Left cardiac atrium (tissue), 4 donors: ENCODE data around the gene LARGE1. TPM values are rescaled to one million over a fixed set of nuclear protein-coding genes. Genes with fewer than 3 reads are reported as not detected.

Experiments
- ATAC-seq, 2 donors: fragments of 200-7000 bp; cut with Tn5 transposase; one replicate each; pipeline ENCODE4 v1.9.1; 2020; ENCODE audit warnings: mild to moderate bottlenecking in 2 of 2, moderate library complexity in 2 of 2
- DNase-seq: peaks from one replicate; pipeline ENCODE4 v3.0.0-alpha.2; 2020
- intact Hi-C, 2 donors: fragments of 100-400 bp; cut with DNase I; formaldehyde crosslinking; loops; one replicate each; pipeline versions ENCODE4 v1.14.1 to v1.15.1; 2022 to 2023
- long read RNA-seq: library from polyadenylated mRNA; unstranded; transcript quantifications from one replicate; pipeline ENCODE4 v2.0.0, GENCODE V29; 2021
- total RNA-seq, 2 donors: library from RNA; stranded (reverse); fragmentation: NEBNext Ultra II Directional; extraction: Animal tissue kit (Norgen Biotek cat#: 25700); gene quantifications; one replicate each; pipeline ENCODE4 v1.2.1, GENCODE V29; 2021
- donor health status: DM: no; HTN: yes; CAD: no.
- donor health status: DM: no; HTN: yes; CAD: no; lungs with severe emphysema.
- donor health status: DM: yes; HTN: yes; CAD: no.
- donor health status: Dilated cardiomyopathy.

Gene LARGE1
- 100 to 1,000 TPM in 1 of 2 donors, 10 to 100 TPM in 1; 66.5 to 103 TPM for total RNA-seq
- long read RNA-seq, full-length matches to known transcripts = 4 of 111 reads
- long read RNA-seq, partial matches to known transcripts = 95 of 111 reads
- long read RNA-seq, other reads (novel, unspliced or antisense) = 12 of 111 reads

DNA sequence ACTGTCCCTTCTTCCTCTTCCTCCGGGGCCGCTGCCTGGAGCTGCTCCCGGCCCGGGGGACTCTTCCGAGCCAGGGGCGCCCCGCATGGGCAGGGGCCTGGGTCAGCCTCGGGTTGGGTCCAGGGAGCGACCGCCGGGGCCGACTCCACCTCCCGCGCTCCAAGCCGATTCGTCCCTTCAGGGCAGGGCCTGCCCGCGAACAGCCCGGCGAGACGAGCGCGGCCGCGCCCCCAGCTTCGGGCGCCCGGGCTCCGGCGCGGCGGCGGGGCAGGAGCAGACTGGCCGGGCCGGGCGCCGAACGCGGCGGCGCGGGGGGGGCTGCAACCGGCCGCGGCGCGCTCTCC lies at the start of gene LARGE1:
LARGE1 (minus strand) TSS at position 280 of the 344 bp plus-strand sequence.
- ATAC-seq = peak; percentile 7 to 25
- intact Hi-C loops = loop anchor here in 1 of 2 donors (5.0 to 10.0 kb wide), 2 partner anchors 138 to 425 kb away; no protein-coding TSS in a partner anchor
- peak; percentile 59 for DNase-seq

DNA sequence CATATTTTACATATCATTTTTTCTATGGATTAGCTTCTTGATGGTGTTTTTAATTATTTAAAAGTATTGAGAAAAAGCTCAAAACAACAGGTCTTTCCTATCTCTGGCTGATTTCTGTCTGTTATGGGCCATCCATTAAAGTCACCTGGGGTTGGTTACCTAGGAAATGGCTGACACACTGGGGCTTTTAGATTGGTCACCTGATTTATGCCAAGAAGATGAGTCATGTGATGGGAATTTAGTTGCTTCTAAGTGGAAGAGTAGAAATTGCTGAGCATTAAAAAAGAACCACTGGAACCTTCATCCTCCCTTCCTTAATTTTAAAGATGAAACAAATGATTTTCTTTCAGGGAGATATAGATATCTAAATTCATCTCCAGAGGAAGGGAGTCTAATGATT lies 48.8 kb upstream of the LARGE1 start:
- DNase-seq (no peak), ATAC-seq (no peak)
- intact Hi-C loops = no loop called here

DNA sequence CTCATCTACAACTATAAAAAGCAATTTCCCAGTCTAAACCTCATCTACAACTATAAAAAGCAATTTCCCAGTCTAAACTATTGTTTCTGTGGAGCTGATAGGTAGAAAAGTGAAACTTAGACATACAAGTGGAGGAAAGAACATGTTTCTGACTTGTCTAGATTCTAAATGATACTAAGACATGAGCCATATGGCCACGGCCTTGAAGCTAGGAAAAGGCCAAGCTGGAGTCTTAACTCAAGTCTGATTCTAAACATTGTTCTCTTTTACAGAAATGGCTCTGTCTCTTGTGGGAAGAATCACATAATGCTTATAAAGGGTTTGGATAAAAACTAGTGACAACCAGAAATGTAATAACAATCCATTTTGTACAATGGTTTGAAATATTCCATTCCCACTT lies 43.8 kb upstream of the LARGE1 start:
- intact Hi-C loops = no loop called here
- no peak for ATAC-seq

DNA sequence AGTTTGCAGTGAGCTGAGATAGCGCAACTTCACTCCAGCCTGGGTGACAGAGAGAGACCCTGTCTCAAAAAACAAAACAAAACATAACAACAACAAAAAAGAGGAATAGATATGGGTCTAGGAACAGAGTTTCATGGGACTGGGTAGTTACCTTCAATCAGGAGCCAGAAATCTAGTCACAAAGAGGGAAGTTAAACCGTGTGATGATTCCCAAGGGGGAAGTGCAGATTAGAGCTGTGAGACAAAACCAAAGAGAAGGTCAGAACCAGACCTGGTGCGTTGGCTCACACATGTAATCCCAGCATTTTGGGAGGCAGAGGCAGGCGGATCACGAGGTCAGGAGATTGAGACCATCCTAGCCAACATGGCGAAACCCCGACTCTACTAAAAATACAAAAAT lies 42.1 kb upstream of the LARGE1 start:
- DNase-seq = no peak
- intact Hi-C loops = no loop called here
- ATAC-seq = no peak

More for the DNA sequence above, 43.8 kb upstream of the LARGE1 start:
- no peak for DNase-seq

DNA sequence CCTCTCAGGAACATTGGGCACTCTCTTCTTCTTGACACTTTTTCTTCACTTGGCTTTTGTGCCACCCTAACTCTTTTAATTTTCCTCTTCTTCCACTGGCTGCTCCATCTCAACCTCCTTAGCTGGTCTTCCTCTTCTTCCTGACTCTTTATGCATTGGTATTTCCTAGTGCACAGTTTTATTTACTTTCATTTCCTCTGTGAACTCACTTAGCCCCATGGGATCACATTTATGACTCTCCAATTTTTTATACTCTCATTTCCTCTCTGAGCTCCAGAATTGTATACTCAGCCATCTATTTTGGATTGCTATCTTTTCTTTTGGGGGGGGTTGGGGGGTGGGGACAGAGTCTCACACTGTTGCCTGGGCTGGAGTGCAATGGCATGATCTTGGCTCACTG lies 38.5 kb upstream of the LARGE1 start:
- no peak for DNase-seq
- intact Hi-C loops = no loop called here
- ATAC-seq = no peak

DNA sequence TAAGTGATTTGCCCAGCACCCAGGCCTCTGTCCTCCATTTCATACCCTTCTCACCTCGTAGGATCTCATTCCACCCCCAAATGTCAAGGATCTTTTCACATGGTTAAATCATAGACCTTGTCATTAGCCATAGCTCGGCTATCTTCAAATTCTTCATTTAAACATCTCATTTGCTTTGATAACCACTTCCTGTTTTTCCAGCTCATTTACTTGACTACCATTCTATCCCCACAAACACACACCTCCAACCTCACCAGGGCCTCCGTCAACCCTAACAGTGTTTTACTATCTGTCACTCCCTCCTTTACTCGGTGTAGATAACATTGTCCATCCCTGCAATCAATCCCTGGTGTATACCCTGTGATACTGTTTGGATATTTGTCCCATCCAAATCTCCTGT lies 36.8 kb upstream of the LARGE1 start:
- intact Hi-C loops = no loop called here
- ATAC-seq (no peak), DNase-seq (no peak)

DNA sequence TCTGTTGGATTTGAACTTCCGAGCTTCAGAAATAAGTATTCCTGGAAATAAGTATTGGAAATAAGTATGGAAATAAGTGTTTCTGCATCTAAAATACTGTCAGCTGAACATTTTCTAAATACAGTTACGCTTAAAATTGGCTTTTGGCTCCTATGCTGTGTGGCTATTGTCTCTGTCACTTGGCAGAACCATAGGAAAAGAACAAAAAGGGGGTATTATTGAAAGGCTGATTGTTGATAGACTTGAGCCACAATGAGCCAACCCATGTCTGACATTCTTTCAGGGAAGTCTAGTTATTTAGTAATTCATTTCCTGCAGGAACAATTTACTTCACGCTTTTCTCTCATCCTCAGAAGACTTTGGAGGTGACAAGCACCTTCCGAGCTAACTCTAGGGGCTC lies 32.5 kb upstream of the LARGE1 start:
- DNase-seq = no peak
- no peak for ATAC-seq
- intact Hi-C loops = no loop called here

DNA sequence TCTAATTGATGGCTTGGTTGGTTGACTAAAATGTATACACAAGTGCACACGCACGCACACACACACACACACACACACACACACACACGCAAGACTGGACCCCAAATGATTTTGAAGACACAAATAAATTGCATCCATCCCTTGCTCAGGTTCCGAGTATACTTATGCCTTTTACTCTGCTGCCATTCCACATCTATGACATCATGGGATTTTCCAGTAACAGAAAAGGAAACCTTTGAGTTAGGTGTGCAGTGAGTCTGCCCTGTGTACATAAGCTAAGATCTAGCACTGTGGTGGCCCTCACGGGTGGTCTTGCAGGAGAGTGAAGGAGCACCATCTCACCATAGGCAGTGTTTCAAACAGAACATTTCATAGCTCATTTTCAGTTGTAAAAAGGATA lies 20.5 kb upstream of the LARGE1 start:
- intact Hi-C loops = no loop called here
- DNase-seq = no peak
- ATAC-seq = no peak

DNA sequence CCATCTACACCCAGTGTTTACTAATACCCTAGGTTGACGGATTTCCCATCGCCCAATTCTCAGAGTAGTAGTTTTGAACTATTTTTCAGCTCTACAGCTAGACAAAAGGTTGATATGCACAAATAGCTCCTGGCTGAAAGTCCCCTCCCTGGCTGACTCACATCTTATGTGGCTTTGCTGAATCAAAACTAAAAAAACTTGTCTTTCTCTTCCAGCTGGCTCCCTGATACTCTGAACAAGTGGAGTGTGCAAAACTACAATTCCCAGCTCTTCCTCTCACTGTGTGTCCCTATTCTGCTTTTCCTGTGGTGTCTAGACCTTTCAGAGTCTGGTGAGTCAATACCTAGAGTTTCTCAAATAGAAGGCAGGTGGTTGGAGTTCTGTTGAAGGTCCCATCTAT lies 12.7 kb upstream of the LARGE1 start:
- intact Hi-C loops = no loop called here
- ATAC-seq = no peak
- no peak for DNase-seq

DNA sequence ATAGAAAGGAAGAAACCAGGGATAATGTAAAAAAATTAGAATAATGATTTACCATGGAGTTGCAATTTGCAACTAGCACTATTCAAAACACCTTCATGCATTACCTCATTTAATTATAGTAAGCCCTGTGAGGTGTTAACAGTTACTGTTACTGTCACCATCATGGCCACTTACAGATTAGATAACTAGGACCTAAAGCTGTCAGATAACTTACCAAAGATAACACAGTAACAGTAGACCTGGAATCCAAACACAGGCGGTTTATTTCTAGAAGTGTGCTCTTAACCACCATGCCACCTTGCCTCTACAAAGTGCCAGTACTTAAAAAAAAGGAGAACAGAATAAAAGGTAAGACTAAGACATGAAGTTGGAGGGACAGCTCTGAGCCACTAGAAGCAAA lies 11.1 kb upstream of the LARGE1 start:
- DNase-seq (no peak), ATAC-seq (peak; percentile 41 to 76)
- intact Hi-C loops = no loop called here

DNA sequence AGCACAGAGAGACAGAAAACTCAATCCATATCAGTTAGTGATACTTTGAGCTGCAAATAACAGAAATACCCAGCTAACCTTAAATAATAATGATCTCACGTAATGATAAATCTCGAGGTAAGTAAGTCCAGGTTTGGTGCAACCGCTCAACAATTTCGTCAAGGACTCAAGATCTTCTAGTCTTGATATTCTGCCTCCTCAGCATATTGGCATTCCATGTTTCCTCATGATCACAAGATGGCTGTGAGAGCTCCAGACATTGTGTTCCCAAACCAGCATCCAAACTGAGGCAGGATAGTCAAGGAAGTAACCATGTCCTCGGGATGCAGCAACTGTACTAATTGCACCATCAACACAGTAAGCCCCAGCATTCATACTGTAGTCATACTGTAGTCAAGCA lies 7.5 kb upstream of the LARGE1 start:
- intact Hi-C loops = loop anchor here (5.0 to 10.0 kb wide), 2 partner anchors 180 to 417 kb away; no protein-coding TSS in a partner anchor
- DNase-seq (no peak), ATAC-seq (no peak)

DNA sequence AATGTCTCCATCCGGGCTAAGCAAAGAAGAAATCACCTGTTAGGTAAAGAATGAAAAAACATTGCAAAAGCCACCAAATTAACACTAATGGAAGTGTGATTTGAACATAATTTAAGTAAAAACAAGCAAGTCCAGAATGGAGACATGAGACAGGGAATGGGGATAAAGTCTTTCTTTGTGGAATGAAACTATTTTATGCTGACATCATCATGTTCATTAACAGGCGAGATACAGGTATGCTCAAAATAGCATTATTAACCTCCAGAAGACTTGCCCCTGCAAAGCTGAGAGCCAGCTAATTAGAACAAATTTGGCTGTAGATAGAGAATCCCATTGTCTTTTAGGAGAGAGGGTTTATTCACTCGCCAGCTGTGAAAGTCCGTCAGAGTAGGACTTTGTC lies 4.9 kb upstream of the LARGE1 start:
- ATAC-seq (no peak), DNase-seq (no peak)
- intact Hi-C loops = loop anchor here (5.0 to 10.0 kb wide), 2 partner anchors 182 to 420 kb away; no protein-coding TSS in a partner anchor

DNA sequence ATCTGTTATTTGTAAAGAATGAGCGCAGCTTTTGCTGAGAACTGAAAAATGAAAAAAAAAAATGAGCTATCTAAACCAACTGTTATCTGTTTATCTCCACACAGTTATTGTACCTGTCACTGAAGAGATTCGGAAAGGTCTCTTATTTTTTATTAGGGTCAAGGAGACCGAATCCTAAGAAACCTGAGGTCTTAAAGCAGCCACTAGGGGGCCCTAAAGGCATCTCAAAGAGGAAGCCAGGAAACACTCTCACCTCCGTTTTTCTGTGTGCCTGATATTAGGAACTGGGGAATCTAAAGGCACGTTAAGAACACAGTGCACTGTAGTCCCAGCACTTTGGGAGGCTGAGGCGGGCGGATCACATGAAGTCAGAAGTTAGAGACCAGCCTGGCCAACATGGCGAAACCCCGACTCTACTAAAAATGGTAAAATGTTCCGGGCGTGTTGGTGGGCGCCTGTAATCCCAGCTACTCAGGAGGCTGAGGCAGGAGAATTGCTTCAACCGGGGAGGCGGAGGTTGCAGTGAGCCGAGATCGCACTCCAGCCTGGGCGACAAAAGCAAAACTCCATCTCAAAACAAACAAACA lies 3.5 kb upstream of the LARGE1 start:
- ATAC-seq (no peak), DNase-seq (peak; percentile 66)
- intact Hi-C loops = loop anchor here in 1 of 2 donors (5.0 to 10.0 kb wide), 2 partner anchors 141 to 421 kb away; no protein-coding TSS in a partner anchor

DNA sequence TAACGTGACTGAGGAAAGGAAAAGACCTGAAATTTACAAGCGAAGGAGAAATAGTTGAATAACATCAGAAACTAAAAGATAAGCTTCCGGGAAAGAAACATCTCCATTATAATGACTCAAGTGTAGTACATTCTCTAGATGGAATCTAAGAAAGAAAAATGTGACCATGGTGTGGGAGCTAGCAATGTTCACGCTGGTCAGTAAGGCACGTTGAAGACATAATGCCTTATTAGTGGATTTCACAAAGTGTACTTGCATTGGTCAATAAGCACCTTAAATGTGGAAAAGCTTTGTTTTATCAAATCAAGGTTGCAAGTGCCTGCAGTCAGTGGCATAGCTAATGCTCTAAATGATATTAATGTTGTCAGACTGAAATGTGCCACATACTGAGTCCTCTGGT lies 2.8 kb upstream of the LARGE1 start:
- no peak for ATAC-seq
- intact Hi-C loops = loop anchor here in 1 of 2 donors (5.0 to 10.0 kb wide), 2 partner anchors 141 to 422 kb away; no protein-coding TSS in a partner anchor
- no peak for DNase-seq

DNA sequence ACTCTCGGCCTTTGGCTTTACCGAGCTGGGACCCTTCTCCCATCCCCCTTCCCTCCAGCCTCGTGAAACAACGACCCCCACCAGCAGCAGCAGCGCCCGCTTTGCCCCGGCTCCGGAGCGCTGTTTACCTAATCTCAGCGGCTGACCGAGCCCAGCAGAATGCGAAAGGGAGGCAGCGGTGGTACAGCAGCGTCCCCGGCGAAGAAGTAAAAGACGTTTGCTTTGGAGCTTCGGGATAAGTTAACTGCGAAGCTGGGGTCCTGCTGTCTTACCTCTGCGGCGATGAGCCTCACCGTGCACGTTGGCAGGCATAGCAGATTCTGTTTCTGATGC lies 2.0 kb upstream of the LARGE1 start:
- intact Hi-C loops = loop anchor here in 1 of 2 donors (5.0 to 10.0 kb wide), 2 partner anchors 140 to 422 kb away; no protein-coding TSS in a partner anchor
- ATAC-seq (peak in 1 of 2 donors; percentile 0), DNase-seq (peak; percentile 30)

DNA sequence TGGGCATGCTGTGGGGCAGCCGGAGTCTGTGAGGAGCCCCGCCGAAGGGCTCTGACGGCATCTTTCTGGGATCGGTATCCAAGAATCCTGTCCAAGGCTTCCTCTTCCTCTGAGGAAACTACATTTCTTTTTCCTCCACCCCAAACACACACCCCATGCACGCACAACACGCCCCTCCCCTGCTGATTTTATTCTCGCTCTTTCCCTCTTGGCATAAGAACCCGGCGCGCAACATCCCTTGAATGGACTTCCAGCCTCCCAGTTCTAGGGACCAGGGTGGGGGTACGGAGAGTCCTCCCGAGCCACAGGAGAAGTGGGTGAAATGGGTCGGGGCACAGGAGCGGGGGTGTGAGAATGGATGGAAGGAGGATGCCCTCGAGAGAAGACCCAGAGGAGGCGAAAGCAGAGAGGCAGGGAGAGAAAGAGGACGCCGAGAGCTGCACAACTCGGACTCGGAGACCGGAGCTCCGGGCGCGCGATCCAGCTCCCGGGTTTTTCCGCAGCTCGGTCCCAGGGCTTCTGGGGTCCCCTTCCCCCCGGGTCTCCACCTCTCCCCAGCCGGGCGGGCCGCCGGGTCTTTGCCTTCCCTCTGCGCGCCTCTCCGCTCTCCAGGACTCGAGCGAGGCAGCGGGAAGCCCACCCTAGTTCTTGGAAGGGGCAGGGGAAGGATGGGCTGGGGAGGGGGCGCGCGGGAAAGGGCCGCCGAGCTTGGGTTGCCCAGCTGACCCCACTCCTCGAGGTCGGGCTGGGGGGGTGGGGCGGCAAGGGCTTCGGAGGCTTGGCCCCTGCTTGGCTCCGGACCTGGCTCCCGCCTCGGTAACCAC lies 1.5 kb upstream of the LARGE1 start:
- peak; percentile 41 to 52 for ATAC-seq
- intact Hi-C loops = loop anchor here in 1 of 2 donors (5.0 to 10.0 kb wide), 2 partner anchors 139 to 423 kb away; no protein-coding TSS in a partner anchor
- peak; percentile 67 for DNase-seq

DNA sequence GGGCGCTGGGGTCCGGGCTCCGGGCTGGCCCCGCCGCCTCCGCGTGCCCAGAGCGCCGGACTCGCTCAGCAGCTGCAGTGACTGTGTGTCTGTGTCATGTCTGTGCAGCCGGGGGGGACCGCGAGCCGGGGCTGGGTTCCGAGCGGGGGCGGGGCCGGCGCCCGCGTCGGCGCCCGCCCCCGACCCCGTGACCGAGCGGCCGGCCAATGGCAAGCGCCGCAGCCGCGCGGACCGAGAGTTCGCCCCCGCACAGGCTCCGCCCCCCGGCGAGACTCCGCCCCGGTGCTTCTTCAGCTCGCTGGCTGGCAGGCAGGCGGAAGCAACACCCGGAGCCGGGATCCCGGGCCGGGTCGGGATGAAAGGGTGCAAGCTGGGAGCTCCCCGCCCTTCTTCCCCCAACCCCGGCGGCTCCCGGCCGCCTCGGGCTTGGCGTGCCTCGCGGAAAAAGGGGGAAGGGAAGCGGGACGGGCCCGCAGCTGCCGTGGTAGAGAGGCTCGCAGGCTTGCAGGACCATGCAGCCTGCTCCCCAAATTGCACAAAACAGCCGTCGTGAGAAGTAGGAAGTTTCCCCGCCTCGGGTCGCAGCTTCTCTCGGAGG lies 750 bp upstream of the LARGE1 start:
- intact Hi-C loops = loop anchor here in 1 of 2 donors (5.0 to 10.0 kb wide), 2 partner anchors 139 to 424 kb away; no protein-coding TSS in a partner anchor
- DNase-seq (peak; percentile 99), ATAC-seq (peak; percentile 95)

DNA sequence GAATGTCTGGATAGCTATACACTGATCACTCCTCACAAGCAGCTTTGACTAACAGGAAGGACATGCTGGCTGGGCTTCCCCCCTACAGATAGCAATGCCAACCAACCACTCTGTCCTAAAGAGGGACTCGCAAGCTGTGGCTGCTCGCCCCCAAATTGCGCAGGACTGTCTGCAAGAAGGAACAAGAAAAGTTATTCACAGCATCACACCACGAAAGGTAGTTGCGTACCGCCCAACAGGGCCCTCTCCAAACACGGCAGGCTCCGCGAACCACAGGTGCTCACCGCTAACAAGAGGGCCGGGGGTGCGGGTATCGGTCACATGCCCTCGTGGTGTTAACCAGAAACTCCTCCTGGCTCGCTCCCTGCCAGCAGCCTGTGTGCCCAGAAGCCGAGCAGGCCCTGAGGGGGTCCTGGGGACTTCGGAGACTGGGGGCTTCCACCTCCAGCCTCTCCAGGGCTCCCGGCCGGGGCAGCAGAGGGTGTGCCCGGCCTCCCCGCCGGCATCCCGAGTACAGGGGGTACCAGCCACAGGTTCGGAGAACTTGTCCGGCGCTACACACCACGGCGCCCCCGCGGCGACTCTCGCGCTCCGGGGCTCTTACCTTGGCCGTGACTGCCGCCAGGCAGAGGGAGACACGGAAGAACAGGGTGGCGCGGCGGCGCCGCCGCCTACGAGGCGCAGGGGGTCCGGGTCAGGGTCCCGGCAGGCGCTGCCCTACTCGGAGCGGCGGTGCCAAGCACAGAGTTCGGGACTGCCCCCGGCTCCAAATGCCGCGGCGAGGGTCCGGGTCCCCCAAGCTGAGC lies 682 bp downstream of the LARGE1 start:
- DNase-seq = peak; percentile 39
- intact Hi-C loops = loop anchor here in 1 of 2 donors (5.0 to 10.0 kb wide), 3 partner anchors 137 to 425 kb away; no protein-coding TSS in a partner anchor
- ATAC-seq = peak in 1 of 2 donors; percentile 1
